Calu3 (cell line): ENCODE results near the gene COMMD2. TPM values are rescaled to one million over a fixed set of nuclear protein-coding genes. Genes with fewer than 3 reads are reported as not detected.

Experiments used
- BruUV-seq: library from RNA; stranded (reverse); fragments of 400-500 nt; replicated peaks from 2 replicates; lab custom pipeline; 2021; lab: Mats Ljungman, UMichigan
- CTCF ChIA-PET: fragments of 300-600 bp; sonication (Branson Sonifier 250); formaldehyde crosslinking; loops from one replicate; lab custom pipeline; 2022; ENCODE audit warnings: antibody characterized with exemption; lab: Charles Lee
- DNase-seq: peaks from one replicate; pipeline ENCODE4 v3.0.0; 2022
- H3K27ac Mint-ChIP-seq: one replicate; pipeline ENCODE4 v1.8.0; 2022; ENCODE audit warnings: mixed read lengths; ENCODE audit not compliant: unreplicated experiment
- H3K27me3 Mint-ChIP-seq: one replicate; pipeline ENCODE4 v1.8.0; 2022; ENCODE audit warnings: mixed read lengths; ENCODE audit not compliant: unreplicated experiment
- H3K36me3 Mint-ChIP-seq: one replicate; pipeline ENCODE4 v1.8.0; 2022; ENCODE audit warnings: mild to moderate bottlenecking, moderate library complexity, mixed read lengths; ENCODE audit not compliant: insufficient read depth, unreplicated experiment
- H3K4me1 Mint-ChIP-seq: one replicate; pipeline ENCODE4 v1.8.0; 2022; ENCODE audit warnings: mild to moderate bottlenecking, low read depth, mixed read lengths; ENCODE audit not compliant: unreplicated experiment
- H3K4me3 Mint-ChIP-seq: one replicate; pipeline ENCODE4 v1.8.0; 2022; ENCODE audit warnings: mild to moderate bottlenecking, low read depth, moderate library complexity, mixed read lengths; ENCODE audit not compliant: unreplicated experiment
- H3K9me3 Mint-ChIP-seq: one replicate; pipeline ENCODE4 v1.8.0; 2022; ENCODE audit warnings: low read depth, mixed read lengths; ENCODE audit not compliant: unreplicated experiment
- intact Hi-C: fragments of 100-400 bp; cut with micrococcal nuclease; formaldehyde crosslinking; loops from one replicate; pipeline ENCODE4 v1.10.0; 2022; ENCODE audit not compliant: unreplicated experiment
- total RNA-seq: library from RNA; stranded (reverse); gene quantifications from 2 replicates; pipeline ENCODE4 v1.2.3, GENCODE V29; 2022
- TF ChIP-seq, protein P1 (sequence below): fragments of 200-600 bp; IDR thresholded peaks from one replicate; pipeline ENCODE4 v1.8.0; 2022; ENCODE audit warnings: antibody characterized with exemption; ENCODE audit not compliant: unreplicated experiment

Gene COMMD2
- total RNA-seq, 1 experiment from 2014 or later, result 73.0 TPM

DNA sequence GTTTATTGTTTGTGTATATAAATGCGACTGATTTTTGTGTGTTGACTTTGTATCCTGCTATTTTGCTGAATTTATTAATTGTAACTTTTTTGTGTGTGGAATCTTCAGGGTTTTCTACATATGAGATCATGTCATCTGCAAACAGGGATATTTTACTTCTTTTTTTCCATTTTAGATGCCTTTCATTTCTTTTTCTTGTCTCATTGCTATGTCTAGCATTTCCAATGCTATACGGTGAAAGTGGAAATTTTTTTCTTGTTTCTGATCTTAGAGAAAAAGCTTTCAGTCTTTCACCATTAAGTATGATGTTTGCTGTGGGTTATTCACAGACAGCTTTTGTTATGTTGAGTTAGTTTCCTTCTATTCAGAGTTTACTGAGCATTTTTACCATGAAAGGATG is 31.4 kb downstream of the COMMD2 start:
- Mint-ChIP-seq H3K36me3 (peaks cover 4% of the 10 kb centered on the region), H3K27ac (no peak overlapping the region), H3K27me3 (no peaks in the 10 kb centered on the region), H3K4me3 (no peak overlapping the region), H3K4me1 (peaks cover 9% of the 10 kb centered on the region), H3K9me3 (no peaks in the 10 kb centered on the region)
- BruUV-seq, result no TSS peak
- TF ChIP-seq, protein P1, sequence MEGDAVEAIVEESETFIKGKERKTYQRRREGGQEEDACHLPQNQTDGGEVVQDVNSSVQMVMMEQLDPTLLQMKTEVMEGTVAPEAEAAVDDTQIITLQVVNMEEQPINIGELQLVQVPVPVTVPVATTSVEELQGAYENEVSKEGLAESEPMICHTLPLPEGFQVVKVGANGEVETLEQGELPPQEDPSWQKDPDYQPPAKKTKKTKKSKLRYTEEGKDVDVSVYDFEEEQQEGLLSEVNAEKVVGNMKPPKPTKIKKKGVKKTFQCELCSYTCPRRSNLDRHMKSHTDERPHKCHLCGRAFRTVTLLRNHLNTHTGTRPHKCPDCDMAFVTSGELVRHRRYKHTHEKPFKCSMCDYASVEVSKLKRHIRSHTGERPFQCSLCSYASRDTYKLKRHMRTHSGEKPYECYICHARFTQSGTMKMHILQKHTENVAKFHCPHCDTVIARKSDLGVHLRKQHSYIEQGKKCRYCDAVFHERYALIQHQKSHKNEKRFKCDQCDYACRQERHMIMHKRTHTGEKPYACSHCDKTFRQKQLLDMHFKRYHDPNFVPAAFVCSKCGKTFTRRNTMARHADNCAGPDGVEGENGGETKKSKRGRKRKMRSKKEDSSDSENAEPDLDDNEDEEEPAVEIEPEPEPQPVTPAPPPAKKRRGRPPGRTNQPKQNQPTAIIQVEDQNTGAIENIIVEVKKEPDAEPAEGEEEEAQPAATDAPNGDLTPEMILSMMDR, result no peak
- intact Hi-C loops, result no loop called here
- CTCF ChIA-PET, result interaction anchor here (0.6 kb wide), 1 partner anchor 90 kb away, joined by 3 read pairs; no protein-coding TSS in a partner anchor
- no peak for DNase-seq

DNA sequence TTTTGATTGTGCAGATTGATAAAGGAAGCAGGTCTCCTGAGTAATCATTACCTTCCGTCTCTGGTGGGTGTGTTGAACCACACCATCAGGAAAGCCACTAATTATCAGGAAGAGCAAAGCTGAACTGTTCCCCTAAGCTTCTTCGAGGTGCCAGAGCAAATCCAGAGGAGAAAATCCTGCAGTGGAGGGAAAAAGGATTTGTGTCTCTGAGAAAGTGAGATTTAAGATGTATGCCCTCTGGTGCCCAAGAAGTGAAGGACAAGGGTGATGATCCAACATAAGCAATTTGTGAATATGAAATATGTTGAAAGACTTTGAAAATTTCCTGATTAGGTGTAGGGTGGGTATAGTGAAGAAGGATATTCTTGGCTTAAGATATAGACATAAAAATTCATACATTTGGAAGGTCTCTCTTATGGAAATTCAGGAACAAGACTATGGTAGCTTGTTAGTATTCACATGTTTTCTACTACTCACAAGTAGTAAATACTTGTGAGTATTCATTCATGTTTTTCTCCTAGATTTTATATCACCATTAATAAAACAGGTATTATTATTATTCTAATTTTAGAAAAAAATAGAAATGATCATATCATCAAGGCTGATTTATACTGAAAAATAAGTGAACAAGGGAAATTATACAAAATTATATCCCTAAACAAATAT is 34.8 kb downstream of the COMMD2 start:
- Mint-ChIP-seq H3K4me1 (peaks cover 9% of the 10 kb centered on the region), H3K36me3 (peaks cover 4% of the 10 kb centered on the region), H3K9me3 (no peaks in the 10 kb centered on the region), H3K27me3 (no peaks in the 10 kb centered on the region), H3K27ac (peak overlapping the region; percentile 58), H3K4me3 (peak overlapping the region; percentile 20)
- DNase-seq, result peak; percentile 74
- no TSS peak for BruUV-seq
- CTCF ChIA-PET, result interaction anchor here (0.5 to 1.6 kb wide), 18 partner anchors 22 to 209 kb away, joined by 3 to 11 read pairs (median 3); partner anchors contain the start of genes COMMD2 and WWTR1
- TF ChIP-seq, protein P1, result peak; percentile 72
- intact Hi-C loops, result loop anchor here (1.0 to 2.0 kb wide), 5 partner anchors 58 to 205 kb away; no protein-coding TSS in a partner anchor

DNA sequence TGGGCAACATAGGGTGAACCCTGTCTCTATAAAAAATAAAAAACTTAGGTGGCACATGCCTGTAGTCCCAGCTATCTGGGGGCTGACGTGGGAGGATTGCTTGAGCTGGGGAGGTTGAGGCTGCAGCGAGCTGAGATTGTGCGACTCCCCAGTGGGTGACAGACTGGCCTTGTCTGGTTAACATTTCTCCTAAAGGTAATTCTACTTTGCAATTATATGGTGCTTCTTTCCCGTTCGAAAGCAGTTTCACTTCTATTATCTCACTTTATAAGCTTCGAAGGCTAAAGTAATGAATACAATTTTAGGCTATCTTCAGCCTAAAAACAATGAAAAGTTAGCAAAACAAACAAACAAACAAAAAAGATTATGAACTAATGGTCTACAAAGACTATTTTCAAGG is 35.3 kb downstream of the COMMD2 start:
- BruUV-seq, result no TSS peak
- Mint-ChIP-seq H3K27me3 (no peaks in the 10 kb centered on the region), H3K27ac (peak overlapping the region; percentile 58), H3K4me1 (peaks cover 9% of the 10 kb centered on the region), H3K4me3 (peak overlapping the region; percentile 20), H3K9me3 (no peaks in the 10 kb centered on the region), H3K36me3 (peaks cover 4% of the 10 kb centered on the region)
- TF ChIP-seq, protein P1, result no peak
- CTCF ChIA-PET, result interaction anchor here (0.5 to 1.6 kb wide), 18 partner anchors 22 to 209 kb away, joined by 3 to 11 read pairs (median 3); partner anchors contain the start of genes COMMD2 and WWTR1
- DNase-seq, result no peak
- intact Hi-C loops, result loop anchor here (1.0 to 2.0 kb wide), 5 partner anchors 58 to 205 kb away; no protein-coding TSS in a partner anchor

DNA sequence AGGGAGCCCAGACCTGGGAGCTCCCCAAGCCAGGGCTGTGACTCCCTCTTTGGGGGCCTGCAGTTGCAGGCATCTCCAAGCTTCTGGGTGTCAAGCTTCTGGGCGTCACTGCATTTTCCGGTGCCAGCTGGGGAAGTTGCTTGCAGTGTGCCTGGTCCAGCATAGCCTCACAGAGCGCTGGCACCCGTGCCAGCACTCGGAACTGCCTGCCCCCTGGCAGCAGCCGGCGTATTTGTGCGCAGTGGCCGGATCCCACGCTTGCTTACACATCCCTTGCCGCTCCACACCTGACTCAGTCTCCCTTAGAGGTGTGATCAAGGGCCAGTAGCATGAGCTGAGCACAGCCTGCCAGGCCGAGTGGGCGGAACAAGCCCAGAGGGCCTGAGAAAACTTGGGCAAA is 37.0 kb downstream of the COMMD2 start:
- H3K27ac Mint-ChIP-seq, result no peak overlapping the region
- BruUV-seq, result no TSS peak
- no peaks in the 10 kb centered on the region for H3K27me3 Mint-ChIP-seq
- intact Hi-C loops, result no loop called here
- TF ChIP-seq, protein P1, result no peak
- no peak for DNase-seq
- H3K4me3 Mint-ChIP-seq, result no peak overlapping the region
- no peaks in the 10 kb centered on the region for H3K9me3 Mint-ChIP-seq
- H3K4me1 Mint-ChIP-seq, result peaks cover 9% of the 10 kb centered on the region
- CTCF ChIA-PET, result interaction anchor here (0.6 kb wide), 1 partner anchor 74 kb away, joined by 4 read pairs; no protein-coding TSS in a partner anchor
- H3K36me3 Mint-ChIP-seq, result peaks cover 4% of the 10 kb centered on the region
